Medulla oblongata (tissue), 1 donor: ENCODE data around the gene PROX1.

Source experiments
- DNase-seq: peaks from one replicate; pipeline ENCODE4 v3.0.0-alpha.2; 2015; ENCODE audit errors: extremely low spot score

The PROX1 gene

GRCh38 chr1:213997772-213998107 is 10.0 kb downstream of the PROX1 start:
- DNase-seq, result no peak

- DNase-seq, result no peak
Measured at GRCh38 chr1:213998785-213999184, 11.0 kb downstream of the PROX1 start.

- DNase-seq, result no peak
Measured at GRCh38 chr1:213999732-214000131, 12.0 kb downstream of the PROX1 start.

- DNase-seq, result no peak
Measured at GRCh38 chr1:214002060-214002459, 14.3 kb downstream of the PROX1 start.

- peak; percentile 81 for DNase-seq
Measured at GRCh38 chr1:214002472-214002871, 14.7 kb downstream of the PROX1 start.

- DNase-seq, result no peak
Measured at GRCh38 chr1:214003233-214003632, 15.5 kb downstream of the PROX1 start.

GRCh38 chr1:214004014-214004413 is 16.2 kb downstream of the PROX1 start:
- peak; percentile 55 for DNase-seq

GRCh38 chr1:214004795-214005194 is 17.0 kb downstream of the PROX1 start:
- DNase-seq, result no peak

- DNase-seq, result no peak
Measured at GRCh38 chr1:214005708-214006107, 17.9 kb downstream of the PROX1 start.

GRCh38 chr1:214006845-214007244 is 19.1 kb downstream of the PROX1 start:
- no peak for DNase-seq

- no peak for DNase-seq
Measured at GRCh38 chr1:214008347-214008746, 20.6 kb downstream of the PROX1 start.

GRCh38 chr1:214008791-214009422 is 21.1 kb downstream of the PROX1 start:
- DNase-seq, result peak; percentile 81

GRCh38 chr1:214009423-214010196 is 21.8 kb downstream of the PROX1 start:
- no peak for DNase-seq

- DNase-seq, result no peak
Measured at GRCh38 chr1:214010197-214010573, 22.4 kb downstream of the PROX1 start.

GRCh38 chr1:214010717-214011116 is 22.9 kb downstream of the PROX1 start:
- no peak for DNase-seq

- DNase-seq, result no peak
Measured at GRCh38 chr1:214012418-214012817, 24.6 kb downstream of the PROX1 start.

- DNase-seq, result no peak
Measured at GRCh38 chr1:214013614-214014377, 26.0 kb downstream of the PROX1 start.

GRCh38 chr1:214014730-214015129 is 27.0 kb downstream of the PROX1 start:
- no peak for DNase-seq

- no peak for DNase-seq
Measured at GRCh38 chr1:214017191-214017982, 29.6 kb downstream of the PROX1 start.

- peak; percentile 72 for DNase-seq
Measured at GRCh38 chr1:214018386-214019268, 30.9 kb downstream of the PROX1 start.

GRCh38 chr1:214019499-214019898 is 31.7 kb downstream of the PROX1 start:
- no peak for DNase-seq
